ENCODE results near the gene TMEM14A. TPM values are rescaled to one million over a fixed set of nuclear protein-coding genes. Genes with fewer than 3 reads are reported as not detected.

The TMEM14A gene
- total and polyA plus RNA-seq, 9 of the 15 experiments (the other 6 are each of a cell fraction or from before 2014, with no cell fraction given): 3.5 to 43.3 (median 8.5) TPM

DNA sequence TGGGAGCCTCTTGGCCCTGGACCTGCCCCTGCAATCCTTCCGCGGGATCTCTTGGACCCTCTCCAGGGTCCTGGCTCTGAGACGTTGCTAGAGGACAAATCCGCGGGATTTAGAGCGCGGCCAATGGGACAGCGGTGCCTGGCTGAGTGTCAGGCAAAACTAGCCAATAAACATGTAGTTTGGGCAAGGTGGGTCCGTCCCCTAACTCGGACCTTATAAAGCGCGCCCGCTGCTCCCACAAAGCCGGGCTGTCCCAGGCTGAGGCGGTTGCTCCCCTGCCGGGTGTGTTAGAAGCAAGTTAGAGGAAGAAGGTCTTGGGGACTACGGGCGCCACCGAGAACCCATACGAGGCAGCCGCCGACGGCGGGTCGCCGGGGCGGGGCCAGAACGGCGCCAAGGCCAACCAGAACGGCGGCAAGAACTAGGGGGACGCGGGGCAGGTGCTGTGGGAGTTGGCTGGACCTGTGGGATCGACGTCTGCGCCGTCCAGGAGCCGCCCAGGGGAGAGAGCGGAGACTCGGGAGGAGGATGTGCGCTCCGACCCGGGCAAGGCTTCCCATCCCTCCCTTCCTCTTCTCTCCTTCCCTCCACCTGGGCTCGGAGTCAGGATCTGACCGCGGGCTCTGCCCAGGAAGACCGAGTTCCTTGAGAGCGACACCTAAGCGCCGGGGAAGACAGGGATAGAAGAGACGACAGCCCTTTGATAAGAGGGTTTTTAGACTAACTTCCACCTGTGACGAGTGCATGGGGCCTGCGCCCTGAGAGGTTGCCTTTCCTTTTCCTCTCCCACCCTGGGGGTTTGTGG, 6.5 kb upstream of the TMEM14A start (continued):
- TF ChIP-seq, protein P1, sequence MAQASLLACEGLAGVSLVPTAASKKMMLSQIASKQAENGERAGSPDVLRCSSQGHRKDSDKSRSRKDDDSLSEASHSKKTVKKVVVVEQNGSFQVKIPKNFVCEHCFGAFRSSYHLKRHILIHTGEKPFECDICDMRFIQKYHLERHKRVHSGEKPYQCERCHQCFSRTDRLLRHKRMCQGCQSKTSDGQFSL (CRISPR knock-in tag; IDR thresholded peaks at IDR 0.05): no peak
- TF ChIP-seq, protein P1 (tag; IDR thresholded peaks at IDR 0.05): no peak
- TF ChIP-seq BRF1 (IDR thresholded peaks at IDR 0.05; ENCODE audit: borderline replicate concordance, extremely low read depth, insufficient read length): no peak
- TF ChIP-seq DIDO1 (tag; IDR thresholded peaks at IDR 0.05; ENCODE audit: low read depth): no peak
- no peak for TF ChIP-seq SRSF9 (IDR thresholded peaks at IDR 0.05; ENCODE audit: borderline replicate concordance, low read depth, low read length)
- TF ChIP-seq SMARCC2 (IDR thresholded peaks at IDR 0.05; ENCODE audit: low read depth): no peak
- no peak for TF ChIP-seq TEAD2 (tag; IDR thresholded peaks at IDR 0.05)
- TF ChIP-seq SP1 (CRISPR knock-in tag; IDR thresholded peaks at IDR 0.05): no peak
- peak; percentile 45; the same call in 1 of the 2 replicates for TF ChIP-seq FOXM1 (IDR thresholded peaks at IDR 0.05; ENCODE audit: low read depth)
- TF ChIP-seq FOXM1 (CRISPR knock-in tag; IDR thresholded peaks at IDR 0.05; ENCODE audit: low read depth): 0 out of 2 replicates have a peak, but pooled peaks have one; percentile 51
- TF ChIP-seq, protein P2, sequence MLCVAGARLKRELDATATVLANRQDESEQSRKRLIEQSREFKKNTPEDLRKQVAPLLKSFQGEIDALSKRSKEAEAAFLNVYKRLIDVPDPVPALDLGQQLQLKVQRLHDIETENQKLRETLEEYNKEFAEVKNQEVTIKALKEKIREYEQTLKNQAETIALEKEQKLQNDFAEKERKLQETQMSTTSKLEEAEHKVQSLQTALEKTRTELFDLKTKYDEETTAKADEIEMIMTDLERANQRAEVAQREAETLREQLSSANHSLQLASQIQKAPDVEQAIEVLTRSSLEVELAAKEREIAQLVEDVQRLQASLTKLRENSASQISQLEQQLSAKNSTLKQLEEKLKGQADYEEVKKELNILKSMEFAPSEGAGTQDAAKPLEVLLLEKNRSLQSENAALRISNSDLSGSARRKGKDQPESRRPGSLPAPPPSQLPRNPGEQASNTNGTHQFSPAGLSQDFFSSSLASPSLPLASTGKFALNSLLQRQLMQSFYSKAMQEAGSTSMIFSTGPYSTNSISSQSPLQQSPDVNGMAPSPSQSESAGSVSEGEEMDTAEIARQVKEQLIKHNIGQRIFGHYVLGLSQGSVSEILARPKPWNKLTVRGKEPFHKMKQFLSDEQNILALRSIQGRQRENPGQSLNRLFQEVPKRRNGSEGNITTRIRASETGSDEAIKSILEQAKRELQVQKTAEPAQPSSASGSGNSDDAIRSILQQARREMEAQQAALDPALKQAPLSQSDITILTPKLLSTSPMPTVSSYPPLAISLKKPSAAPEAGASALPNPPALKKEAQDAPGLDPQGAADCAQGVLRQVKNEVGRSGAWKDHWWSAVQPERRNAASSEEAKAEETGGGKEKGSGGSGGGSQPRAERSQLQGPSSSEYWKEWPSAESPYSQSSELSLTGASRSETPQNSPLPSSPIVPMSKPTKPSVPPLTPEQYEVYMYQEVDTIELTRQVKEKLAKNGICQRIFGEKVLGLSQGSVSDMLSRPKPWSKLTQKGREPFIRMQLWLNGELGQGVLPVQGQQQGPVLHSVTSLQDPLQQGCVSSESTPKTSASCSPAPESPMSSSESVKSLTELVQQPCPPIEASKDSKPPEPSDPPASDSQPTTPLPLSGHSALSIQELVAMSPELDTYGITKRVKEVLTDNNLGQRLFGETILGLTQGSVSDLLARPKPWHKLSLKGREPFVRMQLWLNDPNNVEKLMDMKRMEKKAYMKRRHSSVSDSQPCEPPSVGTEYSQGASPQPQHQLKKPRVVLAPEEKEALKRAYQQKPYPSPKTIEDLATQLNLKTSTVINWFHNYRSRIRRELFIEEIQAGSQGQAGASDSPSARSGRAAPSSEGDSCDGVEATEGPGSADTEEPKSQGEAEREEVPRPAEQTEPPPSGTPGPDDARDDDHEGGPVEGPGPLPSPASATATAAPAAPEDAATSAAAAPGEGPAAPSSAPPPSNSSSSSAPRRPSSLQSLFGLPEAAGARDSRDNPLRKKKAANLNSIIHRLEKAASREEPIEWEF (CRISPR knock-in tag; IDR thresholded peaks at IDR 0.05): no peak
- TF ChIP-seq IFI16 (CRISPR knock-in tag; IDR thresholded peaks at IDR 0.05): no peak
- no peak for TF ChIP-seq HNRNPL (IDR thresholded peaks at IDR 0.05; ENCODE audit: low read depth, low read length)
- TF ChIP-seq ZNF561 (CRISPR knock-in tag; conservative IDR thresholded peaks at IDR 0.05): no peak
- TF ChIP-seq KLF10 (CRISPR knock-in tag; IDR thresholded peaks at IDR 0.05): no peak
- TF ChIP-seq SIRT6 (IDR thresholded peaks at IDR 0.05; ENCODE audit: low read depth, low read length): no peak
- peak; percentile 94 for TF ChIP-seq POLR2A (conservative IDR thresholded peaks at IDR 0.05)
- TF ChIP-seq, protein P3, sequence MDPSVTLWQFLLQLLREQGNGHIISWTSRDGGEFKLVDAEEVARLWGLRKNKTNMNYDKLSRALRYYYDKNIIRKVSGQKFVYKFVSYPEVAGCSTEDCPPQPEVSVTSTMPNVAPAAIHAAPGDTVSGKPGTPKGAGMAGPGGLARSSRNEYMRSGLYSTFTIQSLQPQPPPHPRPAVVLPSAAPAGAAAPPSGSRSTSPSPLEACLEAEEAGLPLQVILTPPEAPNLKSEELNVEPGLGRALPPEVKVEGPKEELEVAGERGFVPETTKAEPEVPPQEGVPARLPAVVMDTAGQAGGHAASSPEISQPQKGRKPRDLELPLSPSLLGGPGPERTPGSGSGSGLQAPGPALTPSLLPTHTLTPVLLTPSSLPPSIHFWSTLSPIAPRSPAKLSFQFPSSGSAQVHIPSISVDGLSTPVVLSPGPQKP (CRISPR knock-in tag; IDR thresholded peaks at IDR 0.05): no peak
- TF ChIP-seq, protein P4, sequence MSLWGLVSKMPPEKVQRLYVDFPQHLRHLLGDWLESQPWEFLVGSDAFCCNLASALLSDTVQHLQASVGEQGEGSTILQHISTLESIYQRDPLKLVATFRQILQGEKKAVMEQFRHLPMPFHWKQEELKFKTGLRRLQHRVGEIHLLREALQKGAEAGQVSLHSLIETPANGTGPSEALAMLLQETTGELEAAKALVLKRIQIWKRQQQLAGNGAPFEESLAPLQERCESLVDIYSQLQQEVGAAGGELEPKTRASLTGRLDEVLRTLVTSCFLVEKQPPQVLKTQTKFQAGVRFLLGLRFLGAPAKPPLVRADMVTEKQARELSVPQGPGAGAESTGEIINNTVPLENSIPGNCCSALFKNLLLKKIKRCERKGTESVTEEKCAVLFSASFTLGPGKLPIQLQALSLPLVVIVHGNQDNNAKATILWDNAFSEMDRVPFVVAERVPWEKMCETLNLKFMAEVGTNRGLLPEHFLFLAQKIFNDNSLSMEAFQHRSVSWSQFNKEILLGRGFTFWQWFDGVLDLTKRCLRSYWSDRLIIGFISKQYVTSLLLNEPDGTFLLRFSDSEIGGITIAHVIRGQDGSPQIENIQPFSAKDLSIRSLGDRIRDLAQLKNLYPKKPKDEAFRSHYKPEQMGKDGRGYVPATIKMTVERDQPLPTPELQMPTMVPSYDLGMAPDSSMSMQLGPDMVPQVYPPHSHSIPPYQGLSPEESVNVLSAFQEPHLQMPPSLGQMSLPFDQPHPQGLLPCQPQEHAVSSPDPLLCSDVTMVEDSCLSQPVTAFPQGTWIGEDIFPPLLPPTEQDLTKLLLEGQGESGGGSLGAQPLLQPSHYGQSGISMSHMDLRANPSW (CRISPR knock-in tag; IDR thresholded peaks at IDR 0.05): no peak

Measured in K562 (cell line).